ENCODE results near the gene TMEM170A.
A peak's percentile ranks its signal among the peaks of the same experiment; 100 is the strongest.

GRCh38 chr16:75464122-75464918 is at the start of gene TMEM170A:
- TF ChIP-seq CTCF (conservative IDR thresholded peaks at IDR 0.05; ENCODE audit: low read depth, low read length): peak; percentile 98
- TF ChIP-seq EZH2phosphoT487 (IDR thresholded peaks at IDR 0.05; ENCODE audit: borderline replicate concordance, low read length): no peak

Data from PC-3 (cell line).